ENCODE measurements around the gene SKIDA1. TPM values are rescaled to one million over a fixed set of nuclear protein-coding genes. Genes with fewer than 3 reads are reported as not detected.

The SKIDA1 gene
- total and polyA plus RNA-seq, 2 donors (not counting 1 experiment from before 2014, with no cell fraction given), result 0.28 to 0.50 TPM

- Histone ChIP-seq H3K79me2 (ENCODE audit: control insufficient read depth, insufficient read depth, low read length) (no peaks in the 10 kb centered on the region), H4K20me1 (ENCODE audit: control insufficient read depth, extremely low read depth, insufficient read depth, low read length) (no peaks in the 10 kb centered on the region), H3K27me3 (ENCODE audit: control insufficient read depth, insufficient read depth, low read length) (no peaks in the 10 kb centered on the region), H3K4me1 (ENCODE audit: control insufficient read depth, extremely low read depth, insufficient read depth, low read length) (peaks cover 3% of the 10 kb centered on the region), H3K4me2 (ENCODE audit: extremely low read depth, insufficient read depth, low read length) (no peak overlapping the region), H3K9me3 (ENCODE audit: control insufficient read depth, insufficient read depth, low read depth, low read length) (no peaks in the 10 kb centered on the region), H3K9ac (ENCODE audit: insufficient read depth, low read length) (no peak overlapping the region), H3K4me3 (replicated peaks in 1 of 4; ENCODE audit: control extremely low read depth in 1 of 4, insufficient read depth in 1 of 4, low read depth in 3 of 4, low read length in 4 of 4) (no peak overlapping the region), H3K27ac (ENCODE audit: insufficient read depth, low read length) (no peak overlapping the region), H2AFZ (ENCODE audit: low read length) (no peak overlapping the region), H3K36me3 (ENCODE audit: control insufficient read depth, insufficient read depth, low read length) (no peaks in the 10 kb centered on the region)
- DNase-seq (ENCODE audit: low read depth in 2 of 2), result peak in 1 of 2 donors; percentile 40
- TF ChIP-seq CTCF (conservative IDR thresholded peaks at IDR 0.05 in 1 of 2, IDR thresholded peaks at IDR 0.05 in 1 of 2; ENCODE audit: low read depth in 1 of 2, low read length in 2 of 2), result no peak
These were observed 2.7 kb downstream of the SKIDA1 start for GRCh38 chr10:21522631-21523406.

GRCh38 chr10:21521751-21522533 lies 3.5 kb downstream of the SKIDA1 start:
- H3K4me2 ChIP-seq (ENCODE audit: extremely low read depth, insufficient read depth, low read length), result no peak overlapping the region
- H2AFZ ChIP-seq (ENCODE audit: low read length), result no peak overlapping the region

More at GRCh38 chr10:21521751-21522533, 3.5 kb downstream of the SKIDA1 start:
- Histone ChIP-seq H3K4me3 (replicated peaks in 1 of 4; ENCODE audit: control extremely low read depth in 1 of 4, insufficient read depth in 1 of 4, low read depth in 3 of 4, low read length in 4 of 4) (peak overlapping the region in 1 of 4 experiments; percentile 13), H3K9ac (ENCODE audit: insufficient read depth, low read length) (no peak overlapping the region), H3K4me1 (ENCODE audit: control insufficient read depth, extremely low read depth, insufficient read depth, low read length) (peaks cover 3% of the 10 kb centered on the region), H3K27me3 (ENCODE audit: control insufficient read depth, insufficient read depth, low read length) (no peaks in the 10 kb centered on the region), H3K9me3 (ENCODE audit: control insufficient read depth, insufficient read depth, low read depth, low read length) (no peaks in the 10 kb centered on the region), H3K36me3 (ENCODE audit: control insufficient read depth, insufficient read depth, low read length) (no peaks in the 10 kb centered on the region), H3K27ac (ENCODE audit: insufficient read depth, low read length) (no peak overlapping the region), H3K79me2 (ENCODE audit: control insufficient read depth, insufficient read depth, low read length) (no peaks in the 10 kb centered on the region), H4K20me1 (ENCODE audit: control insufficient read depth, extremely low read depth, insufficient read depth, low read length) (no peaks in the 10 kb centered on the region)
- peak; percentile 20 to 40 for DNase-seq (ENCODE audit: low read depth in 2 of 2)
- TF ChIP-seq CTCF (conservative IDR thresholded peaks at IDR 0.05 in 1 of 2, IDR thresholded peaks at IDR 0.05 in 1 of 2; ENCODE audit: low read depth in 1 of 2, low read length in 2 of 2) (no peak), EZH2 (IDR thresholded peaks at IDR 0.05; ENCODE audit: low read length, missing control alignments) (no peak)
